Activated CD4-positive, alpha-beta T cell treated with anti-CD3 and anti-CD28 coated beads, Interleukin-2, Interleukin-4, amounts not matched to agents 100 ng/mL and 50 ng/mL, durations not matched to agents 16 hours and 8 hours (primary cell): ENCODE measurements around the gene CHST8.
"Not testable (repeated sequence)": the region's sequence is repeated elsewhere in the genome, so short reads cannot be mapped to it uniquely, and the experiment has no call there.

Experiments used
- DNase-seq: peaks from one replicate; pipeline ENCODE4 v3.0.0-alpha.2; 2020; ENCODE audit warnings: low spot score

Gene CHST8

GRCh38 chr19:33621811-33622504 lies at the start of gene CHST8:
Gene CHST8 (plus strand): TSS chr19:33621953. CDS start chr19:33689262, 67,309 bp downstream.
- no peak for DNase-seq

GRCh38 chr19:33572929-33573328 lies 48.8 kb upstream of the CHST8 start:
- no peak for DNase-seq

- no peak for DNase-seq
These were observed 46.9 kb upstream of the CHST8 start for GRCh38 chr19:33574824-33575223.

- DNase-seq = no peak
These were observed 43.1 kb upstream of the CHST8 start for GRCh38 chr19:33578697-33579096.

- no peak for DNase-seq
These were observed 41.6 kb upstream of the CHST8 start for GRCh38 chr19:33580026-33580644.

- no peak for DNase-seq
These were observed 41.1 kb upstream of the CHST8 start for GRCh38 chr19:33580645-33581037.

- no peak for DNase-seq
These were observed 38.8 kb upstream of the CHST8 start for GRCh38 chr19:33582914-33583313.

GRCh38 chr19:33587150-33587549 lies 34.6 kb upstream of the CHST8 start:
- no peak for DNase-seq

- DNase-seq = no peak
These were observed 31.5 kb upstream of the CHST8 start for GRCh38 chr19:33590224-33590623.

GRCh38 chr19:33595783-33596182 lies 26.0 kb upstream of the CHST8 start:
- no peak for DNase-seq

GRCh38 chr19:33601583-33601982 lies 20.2 kb upstream of the CHST8 start:
- no peak for DNase-seq

- DNase-seq = no peak
These were observed 19.1 kb upstream of the CHST8 start for GRCh38 chr19:33602576-33603204.

- DNase-seq = no peak
These were observed 18.4 kb upstream of the CHST8 start for GRCh38 chr19:33603377-33603776.

GRCh38 chr19:33604651-33605050 lies 17.1 kb upstream of the CHST8 start:
- no peak for DNase-seq

GRCh38 chr19:33605803-33606295 lies 15.9 kb upstream of the CHST8 start:
- not testable (repeated sequence) for DNase-seq

GRCh38 chr19:33606556-33606955 lies 15.2 kb upstream of the CHST8 start:
- no peak for DNase-seq

GRCh38 chr19:33609353-33609752 lies 12.4 kb upstream of the CHST8 start:
- DNase-seq = no peak

GRCh38 chr19:33610588-33610987 lies 11.2 kb upstream of the CHST8 start:
- DNase-seq = no peak

- no peak for DNase-seq
These were observed 8.7 kb upstream of the CHST8 start for GRCh38 chr19:33612928-33613619.

- DNase-seq = no peak
These were observed 8.1 kb upstream of the CHST8 start for GRCh38 chr19:33613620-33614000.

GRCh38 chr19:33616346-33616745 lies 5.4 kb upstream of the CHST8 start:
- DNase-seq = no peak

- DNase-seq = no peak
These were observed 4.9 kb upstream of the CHST8 start for GRCh38 chr19:33616857-33617256.

- DNase-seq = not testable (repeated sequence)
These were observed 3.4 kb upstream of the CHST8 start for GRCh38 chr19:33618363-33618762.
